Measurements from ENCODE around the gene FAM174C.
"Not testable (repeated sequence)": the region's sequence is repeated elsewhere in the genome, so short reads cannot be mapped to it uniquely, and the experiment has no call there.

Gene FAM174C

GRCh38 chr19:1237754-1238368 is 37.5 kb upstream of the FAM174C start, which contains the start of gene CBARP:
TSS of gene CBARP (minus strand) at chr19:1238005. CDS start at chr19:1236100, 1,905 bp downstream.
- DNase-seq = no peak

GRCh38 chr19:1238369-1239303 is 36.7 kb upstream of the FAM174C start:
- no peak for DNase-seq

GRCh38 chr19:1239420-1239795 is 35.9 kb upstream of the FAM174C start:
- DNase-seq = no peak

GRCh38 chr19:1239796-1240737 is 35.3 kb upstream of the FAM174C start:
- DNase-seq = peak; percentile 45

GRCh38 chr19:1240925-1241324 is 34.4 kb upstream of the FAM174C start:
- DNase-seq = no peak

- DNase-seq = peak; percentile 69
These were observed 33.8 kb upstream of the FAM174C start, which contains the start of gene ATP5F1D for GRCh38 chr19:1241417-1242095. TSS of gene ATP5F1D (plus strand) at chr19:1241751. CDS start at chr19:1241851, 100 bp downstream.

- peak; percentile 45 for DNase-seq
These were observed 31.3 kb upstream of the FAM174C start for GRCh38 chr19:1243768-1244692.

- DNase-seq = no peak
These were observed 30.5 kb upstream of the FAM174C start for GRCh38 chr19:1244693-1245451.

GRCh38 chr19:1245494-1246264 is 29.7 kb upstream of the FAM174C start:
- DNase-seq = no peak

- not testable (repeated sequence) for DNase-seq
These were observed 28.9 kb upstream of the FAM174C start for GRCh38 chr19:1246265-1247087.

GRCh38 chr19:1247748-1248138 is 27.6 kb upstream of the FAM174C start:
- no peak for DNase-seq

GRCh38 chr19:1248139-1248785 is 27.1 kb upstream of the FAM174C start, which contains the start of gene MIDN:
TSS of gene MIDN (plus strand) at chr19:1248583. CDS start at chr19:1250297, 1,714 bp downstream.
- no peak for DNase-seq

- DNase-seq = no peak
These were observed 26.5 kb upstream of the FAM174C start for GRCh38 chr19:1248786-1249297.

- DNase-seq = peak; percentile 68
These were observed 25.9 kb upstream of the FAM174C start for GRCh38 chr19:1249298-1249989.

GRCh38 chr19:1249990-1250436 is 25.3 kb upstream of the FAM174C start:
- DNase-seq = no peak

- DNase-seq = no peak
These were observed 24.7 kb upstream of the FAM174C start for GRCh38 chr19:1250437-1251260.

Measured in NCI-H1694 (cell line).